22Rv1 (cell line): ENCODE data around the gene MEIOB.

Experiments used
- CTCF ChIP-seq: fragments of 450-650 bp; IDR thresholded peaks from 2 replicates; pipeline ENCODE4 v1.5.1; 2017; ENCODE audit warnings: mild to moderate bottlenecking
- ZFX ChIP-seq: fragments of 450-650 bp; IDR thresholded peaks from 2 replicates; pipeline ENCODE4 v1.6.1; 2017; ENCODE audit warnings: antibody characterized with exemption, borderline replicate concordance

GRCh38 chr16:1791256-1791942 is 80.6 kb downstream of the MEIOB start:
- TF ChIP-seq CTCF: no peak
- TF ChIP-seq ZFX: no peak
